GM19025 (cell line): ENCODE measurements around the gene CNTD1.

Source experiments
- ATAC-seq: cut with Tn5 transposase; IDR thresholded peaks from one replicate; pipeline ENCODE4 v1.9.1; 2021; ENCODE audit warnings: mild to moderate bottlenecking, low read depth, moderate library complexity; ENCODE audit not compliant: unreplicated experiment

Gene CNTD1

GRCh38 chr17:42779304-42779935 lies 19.2 kb upstream of the CNTD1 start:
- no peak for ATAC-seq

DNA sequence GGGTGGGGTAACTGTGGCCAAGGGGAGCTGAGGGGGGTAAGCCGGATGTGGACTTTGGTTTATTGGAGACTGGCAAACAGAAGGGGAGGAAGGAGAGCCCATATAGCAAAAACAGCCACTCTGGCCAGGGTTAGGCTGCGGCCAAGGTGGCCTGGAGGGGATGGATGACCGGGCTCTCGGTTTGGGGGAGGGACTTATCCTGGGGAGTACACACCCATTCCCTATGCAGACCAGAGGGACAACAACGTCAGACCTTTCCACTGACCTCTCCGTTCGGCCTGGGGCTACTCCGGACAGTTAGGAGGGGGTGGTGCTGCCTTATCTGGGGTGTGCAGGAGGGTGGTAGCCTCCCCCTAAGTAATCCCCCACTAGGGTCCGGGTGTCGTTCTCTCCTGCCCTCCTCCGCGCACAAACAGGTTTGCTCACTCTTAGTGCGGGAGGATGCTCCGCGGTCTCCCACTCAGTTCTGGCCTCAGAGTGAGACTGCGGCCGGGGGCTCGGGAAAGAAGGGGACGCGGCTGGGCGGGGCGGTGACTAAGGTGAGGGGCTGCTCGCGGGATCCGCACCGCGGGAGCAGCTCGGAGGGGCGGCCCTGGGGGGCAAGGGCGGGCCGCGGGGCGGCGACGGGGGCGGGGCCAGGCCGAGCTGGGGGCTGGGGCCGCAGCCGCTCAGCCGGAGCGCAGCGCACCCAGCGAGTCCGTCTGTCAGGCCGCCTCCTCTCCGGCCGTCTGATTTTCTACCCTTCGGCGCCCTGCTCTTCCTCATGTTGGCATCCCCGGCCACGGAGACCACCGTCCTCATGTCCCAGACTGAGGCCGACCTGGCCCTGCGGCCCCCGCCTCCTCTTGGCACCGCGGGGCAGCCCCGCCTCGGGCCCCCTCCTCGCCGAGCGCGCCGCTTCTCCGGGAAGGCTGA lies 18.5 kb upstream of the CNTD1 start, which contains the start of gene WNK4:
Gene WNK4 (plus strand): TSS at position 675 of the 915 bp plus-strand sequence. CDS start 89 bp downstream, at position 764.
- no peak for ATAC-seq

DNA sequence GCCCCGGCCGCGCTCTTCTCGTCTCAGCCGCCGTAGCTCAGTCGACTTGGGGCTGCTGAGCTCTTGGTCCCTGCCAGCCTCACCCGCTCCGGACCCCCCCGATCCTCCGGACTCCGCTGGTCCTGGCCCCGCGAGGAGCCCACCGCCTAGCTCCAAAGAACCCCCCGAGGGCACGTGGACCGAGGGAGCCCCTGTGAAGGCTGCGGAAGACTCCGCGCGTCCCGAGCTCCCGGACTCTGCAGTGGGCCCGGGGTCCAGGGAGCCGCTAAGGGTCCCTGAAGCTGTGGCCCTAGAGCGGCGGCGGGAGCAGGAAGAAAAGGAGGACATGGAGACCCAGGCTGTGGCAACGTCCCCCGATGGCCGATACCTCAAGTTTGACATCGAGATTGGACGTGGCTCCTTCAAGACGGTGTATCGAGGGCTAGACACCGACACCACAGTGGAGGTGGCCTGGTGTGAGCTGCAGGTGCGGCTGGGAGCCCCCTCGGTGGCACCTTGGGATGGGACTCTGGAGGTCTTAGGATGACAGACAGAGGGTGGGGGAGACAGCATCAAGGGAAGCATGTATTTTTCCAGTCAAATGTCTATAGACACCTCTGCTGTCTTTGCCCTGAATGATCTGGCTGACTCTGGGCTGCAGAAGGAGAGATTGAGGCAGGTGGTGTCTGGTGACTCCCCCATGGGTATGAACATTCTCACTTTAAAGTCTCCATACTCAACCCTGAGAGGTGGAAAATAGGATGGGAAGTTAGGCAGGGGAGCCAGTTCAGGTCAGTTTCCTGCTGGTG lies 17.6 kb upstream of the CNTD1 start:
- ATAC-seq: no peak

DNA sequence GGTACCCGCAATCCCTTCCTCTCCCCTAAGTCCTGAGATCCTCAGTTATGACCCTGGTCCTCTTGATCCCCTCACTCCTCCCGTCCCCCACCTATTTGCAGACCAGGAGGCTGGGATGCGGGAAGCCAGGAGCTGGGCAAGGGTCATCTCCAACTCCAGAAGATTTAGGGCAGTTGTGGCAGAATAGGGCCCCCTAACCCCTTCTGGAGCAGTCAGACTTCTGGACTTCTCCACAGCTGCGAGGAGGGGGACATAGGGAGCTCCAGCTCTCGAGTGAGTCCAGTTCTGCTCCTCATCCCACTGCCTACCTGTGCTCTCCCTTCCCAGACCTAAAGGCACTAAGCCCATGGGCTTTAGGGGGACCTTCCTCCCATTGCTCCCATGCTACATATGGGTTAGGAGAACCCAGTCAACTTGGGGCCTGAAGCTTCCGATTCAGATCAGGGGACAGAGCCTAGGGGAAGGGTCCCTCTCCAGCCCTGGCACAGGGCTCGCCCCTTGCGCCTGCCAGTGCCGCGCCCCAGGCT lies 17.0 kb upstream of the CNTD1 start:
- ATAC-seq: no peak

GRCh38 chr17:42782166-42783061 lies 16.2 kb upstream of the CNTD1 start:
- ATAC-seq: no peak

GRCh38 chr17:42783062-42783790 lies 15.4 kb upstream of the CNTD1 start:
- ATAC-seq: no peak

DNA sequence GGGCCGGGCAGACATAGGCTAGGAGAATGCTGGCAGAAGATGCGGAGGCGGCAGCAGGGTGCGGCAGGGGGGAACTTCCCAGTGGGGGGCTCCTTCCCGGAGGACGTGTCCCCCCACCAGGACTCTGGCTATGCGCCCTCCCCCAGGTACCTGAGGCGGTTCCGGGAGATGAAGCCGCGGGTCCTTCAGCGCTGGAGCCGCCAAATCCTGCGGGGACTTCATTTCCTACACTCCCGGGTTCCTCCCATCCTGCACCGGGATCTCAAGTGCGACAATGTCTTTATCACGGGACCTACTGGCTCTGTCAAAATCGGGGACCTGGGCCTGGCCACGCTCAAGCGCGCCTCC lies 14.9 kb upstream of the CNTD1 start:
- ATAC-seq: no peak

DNA sequence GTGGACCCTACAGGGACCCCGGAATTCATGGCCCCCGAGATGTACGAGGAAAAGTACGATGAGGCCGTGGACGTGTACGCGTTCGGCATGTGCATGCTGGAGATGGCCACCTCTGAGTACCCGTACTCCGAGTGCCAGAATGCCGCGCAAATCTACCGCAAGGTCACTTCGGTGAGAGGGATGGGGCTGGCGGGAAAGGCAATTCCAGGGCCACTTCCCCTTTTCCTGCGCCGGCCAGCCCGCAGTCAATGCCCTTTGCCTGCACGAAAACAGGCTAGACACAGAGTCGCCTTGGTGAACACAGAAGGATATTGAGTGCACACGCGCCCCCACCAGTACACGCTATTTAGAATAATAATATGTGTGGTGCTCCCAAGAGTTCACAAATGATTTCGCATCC lies 14.3 kb upstream of the CNTD1 start:
- ATAC-seq: no peak

- no peak for ATAC-seq
Observed at GRCh38 chr17:42784811-42785592, 13.7 kb upstream of the CNTD1 start.

DNA sequence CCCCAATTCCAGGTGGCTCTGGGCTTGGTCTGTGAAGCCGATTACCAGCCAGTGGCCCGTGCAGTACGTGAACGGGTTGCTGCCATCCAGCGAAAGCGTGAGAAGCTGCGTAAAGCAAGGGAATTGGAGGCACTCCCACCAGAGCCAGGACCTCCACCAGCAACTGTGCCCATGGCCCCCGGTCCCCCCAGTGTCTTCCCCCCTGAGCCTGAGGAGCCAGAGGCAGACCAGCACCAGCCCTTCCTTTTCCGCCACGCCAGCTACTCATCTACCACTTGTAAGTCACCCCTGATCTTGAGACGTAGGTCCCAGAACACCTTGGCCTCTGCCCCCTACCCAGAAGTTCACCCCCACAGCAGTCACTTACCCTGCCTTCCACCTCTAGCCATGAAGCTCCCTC lies 11.4 kb upstream of the CNTD1 start:
- no peak for ATAC-seq

DNA sequence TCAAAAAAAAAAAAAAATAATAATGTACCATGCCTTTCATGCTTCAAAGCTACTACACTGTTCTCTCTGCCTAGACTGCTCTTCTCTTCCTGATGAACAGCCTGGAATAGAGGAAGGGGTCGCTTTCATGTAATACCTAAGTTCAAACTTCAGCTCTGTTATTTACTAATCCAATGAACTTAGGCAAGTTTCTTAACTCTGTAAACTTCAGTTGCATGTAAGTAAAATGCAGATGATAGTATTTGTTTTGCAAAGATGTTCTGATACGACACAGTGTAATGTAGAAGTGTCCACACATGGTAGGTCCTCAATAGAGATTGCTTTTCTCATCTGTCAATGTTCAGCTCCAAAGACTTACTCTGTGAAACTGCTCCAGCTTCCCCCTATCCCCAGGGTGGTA lies 6.7 kb upstream of the CNTD1 start:
- ATAC-seq: no peak

- no peak for ATAC-seq
Observed at GRCh38 chr17:42792545-42792944, 6.1 kb upstream of the CNTD1 start.

DNA sequence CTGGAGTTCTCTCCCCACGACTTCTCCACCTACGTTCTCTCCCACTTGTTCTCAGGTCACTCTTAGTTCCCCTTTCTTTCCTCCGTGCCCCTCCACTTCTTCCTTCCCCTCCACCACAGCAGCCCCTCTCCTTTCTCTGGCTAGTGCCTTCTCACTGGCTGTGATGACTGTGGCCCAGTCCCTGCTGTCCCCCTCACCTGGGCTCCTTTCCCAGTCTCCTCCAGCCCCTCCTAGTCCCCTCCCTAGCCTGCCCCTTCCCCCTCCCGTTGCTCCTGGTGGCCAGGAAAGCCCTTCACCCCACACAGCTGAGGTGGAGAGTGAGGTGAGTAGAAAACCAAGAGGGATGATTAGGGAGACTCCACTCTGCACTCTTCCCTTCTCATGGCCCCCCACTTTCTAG lies 3.6 kb upstream of the CNTD1 start:
- ATAC-seq: no peak

GRCh38 chr17:42795465-42795864 lies 3.2 kb upstream of the CNTD1 start:
- no peak for ATAC-seq

DNA sequence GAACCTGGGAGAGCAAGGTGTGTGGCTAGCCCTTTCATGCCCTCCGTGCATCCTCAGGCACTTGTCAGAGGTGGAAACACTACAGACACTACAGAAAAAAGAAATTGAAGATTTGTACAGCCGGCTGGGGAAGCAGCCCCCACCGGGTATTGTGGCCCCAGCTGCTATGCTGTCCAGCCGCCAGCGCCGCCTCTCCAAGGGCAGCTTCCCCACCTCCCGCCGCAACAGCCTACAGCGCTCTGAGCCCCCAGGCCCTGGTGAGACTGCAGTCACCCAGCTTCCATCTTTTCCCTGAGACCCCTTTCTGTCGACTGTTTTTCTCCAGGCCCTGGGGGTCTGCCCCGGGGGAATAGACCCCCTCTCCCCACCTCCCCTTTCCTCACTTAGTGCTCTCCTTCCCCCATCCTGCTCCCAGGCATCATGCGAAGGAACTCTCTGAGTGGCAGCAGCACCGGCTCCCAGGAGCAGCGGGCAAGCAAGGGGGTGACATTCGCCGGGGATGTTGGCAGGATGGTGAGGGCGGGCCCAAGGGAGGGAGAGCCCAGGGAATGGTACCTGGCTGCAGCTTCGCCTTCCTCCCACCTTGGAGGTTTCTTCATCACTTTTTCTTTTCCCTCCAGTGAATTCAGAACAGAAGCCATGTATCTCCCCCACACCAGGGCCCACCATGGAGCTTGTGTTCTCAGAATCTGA lies 2.4 kb upstream of the CNTD1 start:
- ATAC-seq: no peak

- no peak for ATAC-seq
Observed at GRCh38 chr17:42797067-42798007, 1.3 kb upstream of the CNTD1 start.

DNA sequence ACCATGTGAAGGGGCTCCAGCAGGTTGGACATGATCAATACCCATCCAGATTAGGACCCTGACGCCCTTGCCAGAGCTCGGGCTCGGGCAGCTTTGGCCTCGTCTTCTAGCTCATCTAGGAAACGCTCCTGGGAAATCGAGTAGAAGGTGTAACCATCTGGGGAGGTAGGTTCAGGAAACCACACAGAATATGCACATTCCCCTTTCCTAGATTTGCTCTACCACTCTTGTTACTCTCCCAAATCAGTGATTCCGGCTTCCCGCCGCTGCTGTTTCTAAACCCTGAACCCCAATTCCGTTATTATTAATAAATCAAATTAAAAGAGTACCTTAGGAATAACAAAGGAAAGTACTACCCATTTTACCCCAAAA lies 664 bp upstream of the CNTD1 start:
- no peak for ATAC-seq
